Parathyroid adenoma (tissue), 2 donors: ENCODE results near the gene ABLIM1.

Source experiments
- H2AFZ ChIP-seq: fragments of 300-600 bp; sonication (generic); one replicate; pipeline ENCODE4 v1.7.0; 2017; ENCODE audit warnings: antibody characterized with exemption, mild to moderate bottlenecking
- H3K27ac ChIP-seq: fragments of 300-600 bp; sonication (generic); one replicate; pipeline ENCODE4 v1.7.0; 2017
- H3K27me3 ChIP-seq: fragments of 300-600 bp; sonication (generic); one replicate; pipeline ENCODE4 v1.7.0; 2017; ENCODE audit warnings: low read length; ENCODE audit not compliant: control insufficient read depth, insufficient read depth
- H3K36me3 ChIP-seq: fragments of 300-600 bp; sonication (generic); one replicate; pipeline ENCODE4 v1.7.0; 2017; ENCODE audit warnings: low read length; ENCODE audit not compliant: control insufficient read depth, insufficient read depth
- H3K4me1 ChIP-seq: fragments of 300-600 bp; sonication (generic); one replicate; pipeline ENCODE4 v1.7.0; 2017; ENCODE audit warnings: control low read depth
- H3K4me2 ChIP-seq: fragments of 300-600 bp; sonication (generic); one replicate; pipeline ENCODE4 v1.7.0; 2017; ENCODE audit warnings: low read length
- H3K4me3 ChIP-seq: fragments of 300-600 bp; sonication (generic); one replicate; pipeline ENCODE4 v1.7.0; 2017; ENCODE audit warnings: low read depth, low read length
- H3K79me2 ChIP-seq: fragments of 300-600 bp; sonication (generic); one replicate; pipeline ENCODE4 v1.7.0; 2017; ENCODE audit warnings: control low read depth
- H3K9ac ChIP-seq: fragments of 300-600 bp; sonication (generic); one replicate; pipeline ENCODE4 v1.7.0; 2017; ENCODE audit warnings: mild to moderate bottlenecking
- H3K9me3 ChIP-seq: fragments of 300-600 bp; sonication (generic); one replicate; pipeline ENCODE4 v1.7.0; 2017; ENCODE audit warnings: low read length; ENCODE audit not compliant: control insufficient read depth
- TF ChIP-seq, protein P1 (sequence below): fragments of 300-600 bp; sonication (generic); IDR thresholded peaks from one replicate; pipeline ENCODE4 v1.7.0; 2017; ENCODE audit warnings: antibody characterized with exemption, mild to moderate bottlenecking
- donor health status: primary hyperparathyroidism.

Gene ABLIM1

DNA sequence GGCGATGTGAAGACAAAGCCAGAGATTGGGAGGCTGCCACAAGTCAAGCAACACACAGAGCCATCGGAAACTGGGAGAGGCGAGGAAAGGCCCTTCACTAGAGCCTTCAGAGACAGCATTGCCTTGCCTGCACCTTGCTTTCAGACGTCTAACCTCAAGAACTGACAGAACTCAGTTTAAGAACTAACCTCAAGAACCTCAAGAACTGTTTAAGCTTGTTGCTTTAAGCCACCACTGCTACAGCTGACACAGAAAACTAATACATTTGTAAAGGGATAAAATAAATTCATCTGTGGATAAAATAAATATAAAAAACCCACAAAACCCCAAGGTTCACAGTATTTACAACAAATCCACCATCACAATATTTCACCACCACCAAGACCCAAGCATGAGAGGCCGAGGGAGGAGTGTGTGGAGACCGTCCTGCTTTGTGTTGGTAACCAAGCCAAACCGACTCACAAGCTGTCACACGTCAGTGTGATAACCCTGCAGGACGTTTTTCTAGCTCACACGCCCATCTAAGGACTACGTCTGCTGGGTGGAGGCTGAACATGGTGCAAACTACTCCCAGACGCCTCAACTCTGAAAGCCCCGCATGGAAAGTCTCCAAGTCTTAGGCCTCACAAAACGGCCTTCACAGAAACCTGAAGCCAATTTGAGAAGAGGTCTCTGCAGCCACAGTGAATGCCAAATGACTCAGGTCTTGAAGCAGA lies 116.8 kb downstream of the ABLIM1 start:
- TF ChIP-seq, protein P1, sequence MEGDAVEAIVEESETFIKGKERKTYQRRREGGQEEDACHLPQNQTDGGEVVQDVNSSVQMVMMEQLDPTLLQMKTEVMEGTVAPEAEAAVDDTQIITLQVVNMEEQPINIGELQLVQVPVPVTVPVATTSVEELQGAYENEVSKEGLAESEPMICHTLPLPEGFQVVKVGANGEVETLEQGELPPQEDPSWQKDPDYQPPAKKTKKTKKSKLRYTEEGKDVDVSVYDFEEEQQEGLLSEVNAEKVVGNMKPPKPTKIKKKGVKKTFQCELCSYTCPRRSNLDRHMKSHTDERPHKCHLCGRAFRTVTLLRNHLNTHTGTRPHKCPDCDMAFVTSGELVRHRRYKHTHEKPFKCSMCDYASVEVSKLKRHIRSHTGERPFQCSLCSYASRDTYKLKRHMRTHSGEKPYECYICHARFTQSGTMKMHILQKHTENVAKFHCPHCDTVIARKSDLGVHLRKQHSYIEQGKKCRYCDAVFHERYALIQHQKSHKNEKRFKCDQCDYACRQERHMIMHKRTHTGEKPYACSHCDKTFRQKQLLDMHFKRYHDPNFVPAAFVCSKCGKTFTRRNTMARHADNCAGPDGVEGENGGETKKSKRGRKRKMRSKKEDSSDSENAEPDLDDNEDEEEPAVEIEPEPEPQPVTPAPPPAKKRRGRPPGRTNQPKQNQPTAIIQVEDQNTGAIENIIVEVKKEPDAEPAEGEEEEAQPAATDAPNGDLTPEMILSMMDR, result no peak
- no peak overlapping the region for H3K27ac ChIP-seq
- H3K4me2 ChIP-seq, result no peak overlapping the region
- H3K27me3 ChIP-seq, result no peaks in the 10 kb centered on the region
- no peaks in the 10 kb centered on the region for H3K36me3 ChIP-seq
- no peaks in the 10 kb centered on the region for H3K79me2 ChIP-seq
- H3K4me1 ChIP-seq, result no peaks in the 10 kb centered on the region
- no peak overlapping the region for H3K9ac ChIP-seq
- no peaks in the 10 kb centered on the region for H3K9me3 ChIP-seq
- no peak overlapping the region for H3K4me3 ChIP-seq
- no peak overlapping the region for H2AFZ ChIP-seq

DNA sequence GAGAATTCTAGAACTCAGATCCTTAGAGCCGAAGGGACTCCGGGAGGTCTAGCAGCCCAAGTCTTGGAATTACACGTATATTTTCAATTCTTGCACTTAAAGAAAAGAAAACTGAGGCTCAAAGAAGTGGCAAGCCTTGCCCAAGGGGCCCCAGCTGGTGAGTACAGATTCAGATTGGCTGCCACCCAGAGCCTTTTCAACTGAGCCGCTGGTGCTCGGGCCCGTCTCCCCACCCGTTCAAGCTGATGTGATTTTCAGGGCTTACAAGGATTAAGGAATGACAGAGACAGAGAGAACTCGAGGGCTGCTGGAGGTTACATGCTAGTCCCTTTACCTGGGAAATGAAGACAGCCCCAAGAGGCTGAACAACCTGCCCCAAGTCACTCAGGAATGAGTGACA lies 117.8 kb downstream of the ABLIM1 start:
- Histone ChIP-seq H3K4me3 (no peak overlapping the region), H3K4me1 (no peaks in the 10 kb centered on the region), H3K79me2 (no peaks in the 10 kb centered on the region), H3K4me2 (no peak overlapping the region), H3K9me3 (no peaks in the 10 kb centered on the region), H2AFZ (no peak overlapping the region), H3K9ac (no peak overlapping the region), H3K36me3 (no peaks in the 10 kb centered on the region), H3K27ac (no peak overlapping the region), H3K27me3 (no peaks in the 10 kb centered on the region)
- TF ChIP-seq, protein P1, result no peak

DNA sequence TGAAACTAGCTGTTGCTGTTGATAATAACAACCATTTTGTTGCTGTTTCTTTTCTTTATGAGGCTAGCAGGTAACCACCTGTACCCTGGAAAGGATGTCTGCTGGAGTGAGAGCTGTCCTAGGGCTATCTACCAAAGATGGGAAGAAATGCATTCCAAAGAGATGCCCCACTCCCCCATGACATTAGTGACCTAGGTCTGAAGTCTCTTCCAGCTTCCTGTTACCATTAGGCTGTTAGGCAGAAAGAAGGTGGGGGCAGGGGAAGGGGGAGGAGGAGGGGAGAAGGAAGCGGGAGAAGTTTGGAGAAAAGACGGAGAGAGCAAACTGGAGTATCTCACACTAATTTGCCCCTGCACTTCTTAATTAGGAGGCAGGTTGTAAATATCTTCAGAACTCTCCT lies 118.5 kb downstream of the ABLIM1 start:
- no peak overlapping the region for H3K4me2 ChIP-seq
- H2AFZ ChIP-seq, result no peak overlapping the region
- H3K79me2 ChIP-seq, result no peaks in the 10 kb centered on the region
- no peak overlapping the region for H3K4me3 ChIP-seq
- no peaks in the 10 kb centered on the region for H3K36me3 ChIP-seq
- no peak overlapping the region for H3K27ac ChIP-seq
- H3K9me3 ChIP-seq, result no peaks in the 10 kb centered on the region
- no peaks in the 10 kb centered on the region for H3K4me1 ChIP-seq
- H3K27me3 ChIP-seq, result no peaks in the 10 kb centered on the region
- TF ChIP-seq, protein P1, result no peak
- H3K9ac ChIP-seq, result no peak overlapping the region

DNA sequence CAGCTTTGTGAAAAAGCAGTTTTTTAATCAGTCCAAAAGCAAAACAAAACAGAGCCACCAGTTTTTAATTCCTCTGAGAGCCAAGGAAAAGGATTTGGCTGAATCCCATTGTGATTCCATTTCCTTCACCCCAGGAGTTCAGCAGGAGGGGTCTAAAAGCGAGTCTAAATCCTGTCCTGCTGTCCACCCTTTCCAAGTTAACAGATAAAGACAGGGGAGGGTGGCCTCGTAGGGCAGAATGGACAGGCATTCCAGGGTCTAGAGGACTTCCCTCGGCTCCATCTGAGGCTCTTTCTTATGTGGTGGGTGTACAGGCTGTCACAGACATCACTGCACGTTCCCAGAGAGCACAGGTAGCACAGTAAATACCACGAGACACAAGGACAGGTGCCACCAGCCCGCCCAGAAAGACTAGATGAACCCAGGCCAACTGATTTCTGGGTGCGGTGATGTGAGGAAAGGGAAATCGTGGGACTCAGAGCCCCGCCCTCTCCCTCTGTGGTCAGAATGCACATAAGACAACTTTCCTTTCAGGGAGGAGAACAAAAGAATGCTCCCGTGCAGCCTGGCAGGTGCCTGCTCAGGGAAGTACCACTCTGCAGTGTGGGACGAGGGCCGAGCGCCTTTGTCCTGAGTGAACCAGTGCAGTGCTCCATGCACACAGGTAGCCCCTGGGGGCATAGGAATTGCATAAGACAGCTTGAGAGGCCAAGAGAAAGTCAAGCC lies 119.7 kb downstream of the ABLIM1 start:
- Histone ChIP-seq H3K4me2 (no peak overlapping the region), H3K36me3 (no peaks in the 10 kb centered on the region), H3K9me3 (no peaks in the 10 kb centered on the region), H3K9ac (no peak overlapping the region), H3K27me3 (no peaks in the 10 kb centered on the region), H3K27ac (no peak overlapping the region), H2AFZ (no peak overlapping the region), H3K4me1 (no peaks in the 10 kb centered on the region), H3K79me2 (no peaks in the 10 kb centered on the region), H3K4me3 (no peak overlapping the region)
- TF ChIP-seq, protein P1, result no peak

DNA sequence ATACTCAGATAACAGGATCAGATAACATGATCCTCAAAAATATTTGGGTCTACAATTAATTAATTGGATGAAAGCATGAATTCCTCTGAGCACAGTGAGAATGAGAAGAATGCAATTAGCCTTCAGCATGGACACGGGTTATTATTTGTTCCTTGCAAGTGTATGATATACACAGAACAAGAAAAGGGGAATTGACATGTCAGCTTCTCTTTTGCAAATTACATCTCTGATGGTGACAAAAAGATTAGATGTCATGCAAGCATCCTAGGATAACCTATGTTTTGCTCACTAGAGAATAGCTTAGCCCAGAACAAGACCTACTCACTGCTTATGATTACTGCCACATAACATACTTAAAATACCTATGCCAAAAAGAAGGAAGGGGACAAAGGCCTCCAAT lies 120.3 kb downstream of the ABLIM1 start:
- H3K9me3 ChIP-seq, result no peaks in the 10 kb centered on the region
- no peak overlapping the region for H2AFZ ChIP-seq
- no peaks in the 10 kb centered on the region for H3K4me1 ChIP-seq
- H3K4me2 ChIP-seq, result no peak overlapping the region
- TF ChIP-seq, protein P1, result no peak
- H3K9ac ChIP-seq, result no peak overlapping the region
- no peak overlapping the region for H3K27ac ChIP-seq
- H3K36me3 ChIP-seq, result no peaks in the 10 kb centered on the region
- no peaks in the 10 kb centered on the region for H3K27me3 ChIP-seq
- no peaks in the 10 kb centered on the region for H3K79me2 ChIP-seq
- no peak overlapping the region for H3K4me3 ChIP-seq
